HG03135 (cell line): ENCODE results near the gene USP47.

ENCODE experiments used
- ATAC-seq: cut with Tn5 transposase; IDR thresholded peaks from one replicate; pipeline ENCODE4 v1.9.1; 2021; ENCODE audit warnings: mild to moderate bottlenecking, moderate library complexity; ENCODE audit not compliant: unreplicated experiment

The USP47 gene

DNA sequence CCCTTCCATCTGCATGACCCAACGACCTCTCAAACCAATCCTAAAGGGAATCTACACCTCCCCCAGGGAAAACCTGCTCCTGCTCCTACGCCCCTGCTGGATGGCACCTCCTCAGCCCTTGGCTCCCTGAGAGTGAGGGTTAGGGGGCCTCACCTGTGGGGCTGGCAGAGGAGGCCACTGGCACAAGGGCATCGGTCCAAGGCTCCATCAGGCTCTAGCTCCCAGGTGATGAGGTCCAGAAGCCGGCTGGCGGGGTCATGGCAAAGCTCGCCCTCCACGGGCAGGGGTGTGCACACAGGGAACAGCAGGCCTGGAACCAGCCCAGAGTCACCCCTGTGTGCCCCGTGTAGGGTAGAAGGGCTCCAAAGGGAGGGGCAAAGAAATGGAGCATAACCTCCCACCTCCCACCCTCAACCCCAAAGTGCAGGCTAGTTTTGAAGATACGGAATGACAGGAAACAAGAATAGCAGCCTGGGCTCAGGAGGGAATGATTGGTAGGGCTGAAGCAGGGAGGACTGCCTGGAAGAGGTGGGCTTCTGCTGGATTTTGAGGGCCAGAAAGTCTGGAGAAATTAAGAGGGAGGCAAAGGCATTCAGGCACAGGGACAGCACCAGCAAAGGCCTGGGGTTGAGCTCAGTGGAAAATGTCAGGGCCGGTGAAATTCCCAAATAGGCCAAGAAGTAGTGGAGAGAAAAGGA lies 124.0 kb downstream of the USP47 start:
- ATAC-seq = no peak

DNA sequence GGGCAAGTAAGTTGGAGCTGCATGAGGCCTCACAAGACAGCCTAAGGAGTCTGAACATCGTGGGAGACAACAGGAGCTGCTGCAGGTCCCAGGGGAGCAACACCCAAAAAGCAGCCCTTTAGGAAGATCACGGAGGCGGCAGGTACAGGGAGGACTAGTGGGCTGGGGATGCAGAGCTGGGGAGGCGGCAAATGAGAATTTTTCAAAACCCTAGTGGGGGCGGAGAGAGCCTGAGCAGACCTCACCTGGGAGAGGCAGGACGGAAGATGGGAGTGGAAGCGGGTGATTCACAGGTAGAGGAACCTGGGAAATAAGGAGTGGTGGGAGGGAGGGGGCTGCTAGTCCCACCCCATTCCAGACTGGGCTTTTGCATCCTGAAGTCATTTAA lies 124.6 kb downstream of the USP47 start:
- ATAC-seq = no peak

DNA sequence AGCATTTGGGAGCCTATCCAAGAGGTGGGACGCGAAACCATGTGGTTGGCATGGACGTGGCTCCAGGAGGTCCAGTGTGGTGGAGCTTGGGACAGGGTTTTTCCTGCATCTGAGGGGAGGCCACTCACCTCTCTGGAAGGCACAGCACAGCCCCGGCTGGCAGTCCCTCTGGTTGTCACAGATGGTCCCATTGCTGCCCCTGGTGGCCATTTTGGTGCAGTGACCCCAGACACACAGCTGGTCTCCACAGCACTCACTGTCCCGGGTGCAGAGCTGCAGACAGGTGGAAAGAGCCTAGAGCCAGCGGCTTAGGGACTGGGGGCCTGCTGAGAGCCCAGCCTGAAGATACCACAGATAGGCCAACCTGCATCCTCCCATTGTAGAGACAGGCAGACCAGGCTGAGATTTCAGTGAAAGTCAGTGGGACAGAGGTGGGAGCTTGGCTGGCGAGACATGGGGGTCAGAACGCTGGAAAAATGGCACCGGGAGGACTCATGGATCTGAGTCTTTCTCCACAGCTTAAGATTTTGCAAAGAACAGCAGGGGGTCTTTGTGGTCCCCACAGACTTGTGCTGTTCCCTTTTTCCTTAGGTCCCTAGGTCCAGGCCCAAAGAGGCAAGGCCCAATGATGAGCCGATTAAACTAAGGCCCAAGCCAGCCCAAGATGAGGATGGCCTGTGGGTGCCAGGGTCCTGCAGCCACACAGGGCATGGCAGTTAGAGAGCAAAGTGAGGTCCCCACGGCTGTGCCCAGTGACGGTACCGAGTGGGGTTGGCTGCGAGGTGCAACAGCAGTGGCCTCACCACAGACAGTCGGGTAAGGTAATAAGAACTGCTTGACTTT lies 125.3 kb downstream of the USP47 start:
- peak; percentile 93 for ATAC-seq

DNA sequence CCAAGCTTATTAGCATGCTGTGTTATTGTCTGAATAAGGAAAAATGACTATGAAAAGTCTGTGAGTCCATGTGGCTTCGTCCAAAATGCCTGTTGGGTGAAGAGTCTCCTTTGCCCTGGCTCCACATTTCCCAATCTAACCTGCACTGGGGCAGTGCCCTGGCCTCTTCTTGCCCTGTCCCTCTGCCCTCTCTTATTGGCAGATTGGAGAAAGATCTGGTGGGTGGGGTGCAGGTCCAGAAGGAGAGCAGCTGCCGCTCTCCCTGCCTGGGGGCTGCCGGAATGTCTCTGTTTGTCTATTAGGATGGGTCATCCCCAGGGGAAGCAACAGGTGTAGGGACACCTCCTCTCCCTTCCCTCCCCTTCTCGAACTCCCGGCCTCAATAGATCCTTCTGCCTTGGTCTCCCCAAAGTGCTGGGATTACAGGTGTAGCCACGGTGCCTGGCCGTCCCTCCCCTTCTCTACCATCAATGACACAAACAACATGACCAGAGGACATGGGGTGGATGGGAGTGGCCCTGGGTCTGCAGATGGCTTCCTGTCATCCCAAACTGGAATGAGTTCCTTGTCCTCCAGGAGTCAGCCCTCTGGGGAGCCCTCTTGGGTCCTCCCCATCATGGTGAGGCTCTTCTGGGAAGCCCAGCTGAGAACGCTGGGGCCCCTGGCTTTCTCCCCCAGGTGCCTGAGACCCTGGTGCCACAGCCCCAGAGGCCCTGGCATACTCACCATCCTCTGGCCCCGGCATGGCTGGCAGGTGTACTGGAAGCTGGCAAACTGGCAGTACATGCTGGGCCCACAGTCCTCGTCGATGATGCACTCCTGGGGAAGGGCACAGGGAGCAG lies 126.1 kb downstream of the USP47 start:
- no peak for ATAC-seq

DNA sequence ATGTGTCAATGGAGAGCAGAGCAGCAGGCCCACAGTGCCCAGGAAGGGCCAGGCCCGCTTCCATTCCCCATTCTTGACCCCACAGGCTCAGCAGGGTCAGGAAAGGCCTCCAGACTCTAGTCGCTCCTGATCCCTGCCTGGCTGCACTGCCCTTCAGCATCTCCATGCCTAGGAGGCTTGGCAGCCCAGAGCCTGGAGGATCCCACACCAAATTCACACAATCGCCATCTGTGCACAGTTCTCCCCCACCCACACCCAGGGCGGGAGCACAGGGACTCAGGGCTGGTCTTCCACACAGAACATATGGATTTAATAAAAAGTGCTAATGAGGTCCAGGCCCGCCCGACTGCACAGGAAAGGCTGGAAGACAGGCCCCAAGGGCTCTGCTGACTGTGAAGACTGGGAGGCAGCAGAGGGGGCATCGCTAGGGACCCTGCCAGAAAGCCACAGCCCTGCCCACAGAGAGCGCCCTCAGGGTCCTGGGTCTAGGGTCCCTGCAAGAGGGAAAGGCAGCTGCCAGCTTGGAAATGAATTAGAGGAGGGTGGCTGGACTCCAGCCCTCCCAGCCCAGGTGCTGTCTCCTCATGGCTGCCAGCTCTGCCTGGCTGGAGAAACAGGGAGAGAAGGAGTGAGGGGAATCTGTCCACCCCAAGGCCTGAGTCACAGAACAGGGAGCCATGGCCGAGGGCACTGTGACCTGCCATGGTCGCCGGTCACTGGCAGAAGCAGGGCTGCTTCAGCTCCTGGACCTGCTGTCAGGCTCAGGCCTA lies 126.9 kb downstream of the USP47 start:
- ATAC-seq = no peak

DNA sequence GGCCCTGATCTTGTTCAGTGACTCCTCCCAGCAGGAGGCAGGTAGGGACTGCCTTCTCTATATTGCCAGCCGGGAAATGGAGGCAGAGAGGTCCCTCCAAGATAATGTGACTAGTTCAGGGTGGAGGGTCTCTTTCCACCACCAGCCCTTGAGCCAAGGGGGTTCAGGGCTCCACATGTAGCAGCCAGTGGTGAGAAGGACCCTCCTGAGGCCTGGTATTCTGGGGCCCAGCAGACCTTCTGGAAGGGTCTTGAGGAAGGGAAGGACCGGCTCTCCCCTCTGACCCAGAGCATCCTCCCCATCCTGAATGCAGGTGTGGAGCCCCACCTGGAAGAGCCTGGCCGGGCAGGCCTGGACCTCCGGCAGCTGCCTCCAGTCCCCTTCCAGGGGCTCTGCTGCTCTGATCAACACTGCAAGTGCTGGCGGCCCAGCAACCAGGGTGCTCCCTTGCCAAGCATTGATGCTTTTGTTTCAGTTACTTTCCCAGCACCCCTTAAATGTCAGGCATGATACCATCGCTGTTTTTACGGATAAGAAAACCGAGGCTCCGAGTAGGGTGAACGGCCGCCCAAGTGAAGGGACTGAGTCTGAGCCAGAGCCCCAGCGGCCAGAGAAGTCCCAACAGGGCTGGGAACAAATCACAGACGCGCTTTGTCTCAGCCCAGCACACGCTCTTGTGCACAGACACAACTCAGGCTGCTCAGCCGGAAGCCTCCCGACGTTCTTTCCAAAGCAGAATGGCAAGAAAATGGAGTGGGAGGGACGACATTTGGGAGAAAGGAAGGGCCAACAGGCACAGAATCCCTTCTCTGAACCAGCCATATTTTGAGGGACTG lies 127.8 kb downstream of the USP47 start:
- no peak for ATAC-seq

GRCh38 chr11:11970556-11970955 lies 128.8 kb downstream of the USP47 start:
- no peak for ATAC-seq

DNA sequence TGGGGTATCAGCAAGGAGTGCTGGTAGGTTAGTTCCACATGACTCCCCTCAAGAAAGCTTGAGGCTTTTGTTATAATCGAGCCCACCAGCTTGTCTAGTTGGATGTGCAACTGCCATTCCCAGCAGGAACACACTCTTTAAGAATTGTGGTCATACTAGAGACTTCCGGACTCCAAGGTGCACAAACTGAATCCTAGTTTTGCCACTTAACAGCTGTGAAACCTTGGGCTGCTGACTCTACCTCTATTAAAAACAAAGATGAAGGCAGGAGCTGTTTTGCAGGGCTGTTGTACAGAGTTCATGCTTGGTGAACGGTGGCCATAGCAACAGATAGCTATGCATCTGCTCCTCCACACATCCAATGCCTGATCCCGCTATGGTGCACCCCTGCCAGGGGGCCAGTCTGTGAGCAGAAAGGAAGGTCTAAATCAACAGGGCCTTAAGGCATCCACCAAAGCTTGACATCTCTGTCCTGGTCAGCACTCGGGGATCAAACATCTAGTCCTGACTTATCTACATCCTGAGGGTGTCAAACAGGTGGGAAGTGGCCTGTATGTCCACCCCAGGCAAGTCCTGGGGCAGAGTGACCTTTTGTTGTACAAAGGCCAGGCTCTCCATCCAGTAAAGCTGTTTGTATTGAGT lies 130.3 kb downstream of the USP47 start:
- no peak for ATAC-seq

DNA sequence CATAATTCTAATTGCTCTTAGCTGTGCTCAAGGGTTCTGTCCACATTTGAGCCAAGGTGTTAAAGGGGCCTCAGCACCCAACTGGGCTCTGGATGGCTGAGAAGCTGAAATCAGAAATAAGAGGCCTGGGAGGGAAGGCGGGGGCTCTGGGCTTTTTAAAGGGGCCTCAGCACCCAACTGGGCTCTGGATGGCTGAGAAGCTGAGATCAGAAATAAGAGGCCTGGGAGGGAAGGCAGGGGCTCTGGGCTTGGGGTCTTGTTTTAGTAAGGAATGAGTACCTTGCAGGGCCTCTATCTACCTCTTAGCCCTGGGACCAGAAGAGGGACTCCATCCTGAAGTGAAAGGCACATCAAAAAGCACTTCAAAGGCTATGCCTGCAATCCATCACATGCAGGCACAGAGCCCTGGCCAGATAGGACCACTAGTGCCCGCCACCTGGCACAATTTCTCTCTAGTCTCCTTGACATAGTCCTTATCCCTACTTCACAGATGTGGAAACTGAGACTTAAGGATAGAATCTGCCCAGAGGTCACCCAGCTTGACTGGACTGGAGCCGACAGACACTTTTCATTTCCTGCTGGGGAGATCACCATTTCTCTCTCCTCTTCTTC lies 131.1 kb downstream of the USP47 start:
- ATAC-seq = no peak

DNA sequence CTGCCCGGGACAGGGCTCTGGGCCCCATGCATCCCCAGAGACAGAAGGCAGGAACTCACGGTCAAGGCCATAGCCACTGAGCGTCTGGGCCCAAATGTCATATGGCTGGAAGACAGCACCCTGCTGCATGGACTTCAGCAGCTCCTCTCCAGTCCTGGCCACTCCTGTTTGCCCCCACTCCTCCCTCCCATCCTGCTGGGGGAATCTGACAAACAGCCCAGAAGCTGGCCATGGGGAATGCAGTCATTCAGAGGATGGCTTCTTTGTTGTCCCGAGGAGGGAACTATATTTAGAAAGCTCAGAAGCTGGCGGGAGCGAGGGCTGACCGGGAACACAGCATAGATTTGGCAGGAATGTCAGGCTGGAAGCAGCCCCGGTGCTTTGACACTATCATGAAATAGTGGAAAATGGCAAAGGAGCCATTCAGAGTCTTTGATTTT lies 131.6 kb downstream of the USP47 start:
- ATAC-seq = no peak

DNA sequence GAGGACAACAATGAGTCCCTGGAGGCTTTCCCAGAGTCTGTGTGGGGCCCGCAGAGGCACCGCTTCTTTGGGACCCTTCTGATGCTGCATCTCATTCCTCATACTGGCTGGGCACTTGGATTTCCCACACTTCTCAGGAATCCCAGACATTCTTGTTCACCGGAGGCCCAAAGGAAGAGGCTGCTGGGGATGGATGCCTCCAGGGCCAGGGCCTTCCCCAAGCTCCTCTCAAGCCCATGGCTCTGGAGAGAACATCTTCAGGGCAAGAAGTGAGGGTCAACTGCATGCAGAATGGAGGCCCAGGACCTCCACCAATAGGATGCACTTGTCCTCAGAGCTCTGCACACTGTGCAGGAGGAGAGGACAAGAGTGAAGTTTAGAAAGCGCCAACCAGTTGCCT lies 132.1 kb downstream of the USP47 start:
- no peak for ATAC-seq

- ATAC-seq = no peak
Measured at GRCh38 chr11:11975201-11976092, 133.7 kb downstream of the USP47 start.

- no peak for ATAC-seq
Measured at GRCh38 chr11:11976481-11977127, 134.8 kb downstream of the USP47 start.

DNA sequence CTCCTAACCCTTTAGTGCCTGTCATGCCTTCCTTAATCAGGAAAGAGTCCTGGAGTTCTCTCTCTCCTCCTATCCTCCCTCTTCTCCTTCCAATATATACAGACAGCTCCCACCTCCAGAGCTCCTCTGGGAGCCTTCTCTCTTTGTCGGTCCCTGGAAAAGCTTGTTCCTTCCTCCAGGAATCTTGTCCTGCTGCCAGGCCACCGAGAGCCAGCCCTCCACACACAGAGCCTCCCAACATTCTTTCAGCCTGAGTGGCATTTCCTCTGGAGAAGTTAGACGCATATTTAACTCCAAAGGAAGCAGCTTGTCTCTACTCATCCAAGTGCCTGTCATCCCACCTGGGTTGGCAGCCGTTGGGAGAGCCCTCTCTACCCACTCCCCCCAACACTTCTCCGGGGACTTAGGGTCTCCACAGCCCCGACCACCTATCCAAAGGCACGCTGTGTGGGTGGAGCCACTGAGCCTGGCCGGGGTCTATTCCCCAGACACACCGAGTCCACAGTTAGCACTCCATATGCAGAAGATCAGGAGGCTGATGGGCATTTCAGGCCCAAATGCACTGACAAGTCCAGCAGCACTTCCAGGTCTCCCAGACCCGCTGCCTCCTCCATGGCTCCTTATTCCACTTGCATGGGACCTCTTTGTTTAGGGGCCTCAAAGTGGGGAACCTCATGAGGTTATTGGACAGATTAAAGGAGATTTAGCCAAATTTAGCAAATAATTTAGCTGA lies 135.6 kb downstream of the USP47 start:
- ATAC-seq = no peak

DNA sequence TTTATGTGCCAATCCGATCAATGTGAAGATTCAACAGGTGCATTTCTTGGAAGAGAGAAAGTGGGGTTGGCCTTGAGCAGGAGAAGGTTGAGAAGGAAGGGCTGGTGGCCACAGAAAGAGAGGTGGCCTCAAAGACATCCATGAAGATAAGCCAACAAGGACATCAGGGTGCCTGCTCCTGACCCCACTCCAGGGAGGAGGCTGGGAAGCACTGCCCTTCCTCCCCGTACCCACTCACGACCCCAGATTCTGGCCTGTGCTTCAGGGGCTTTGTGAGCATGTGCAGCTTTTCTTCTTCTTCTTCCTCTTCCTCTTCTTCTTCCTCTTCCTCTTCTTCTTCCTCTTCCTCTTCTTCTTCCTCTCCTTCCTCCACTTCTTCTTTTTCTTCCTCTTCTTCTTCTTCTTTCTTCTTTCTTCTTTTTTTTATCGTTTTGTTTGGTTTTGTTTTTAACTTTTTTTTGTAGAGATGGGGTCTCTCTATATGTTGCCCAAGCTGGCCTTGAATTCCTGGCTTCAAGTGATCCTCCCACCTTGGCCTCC lies 136.4 kb downstream of the USP47 start:
- no peak for ATAC-seq

- ATAC-seq = no peak
Measured at GRCh38 chr11:11978792-11979487, 137.2 kb downstream of the USP47 start.
